ENCODE results near the gene STAB2.

STAB2 gene

GRCh38 chr12:103697971-103698751, 111.1 kb downstream of the STAB2 start:
- no peak for FAIRE-seq

GRCh38 chr12:103698752-103699560, 111.9 kb downstream of the STAB2 start:
- no peak for FAIRE-seq

GRCh38 chr12:103705098-103705497, 118.0 kb downstream of the STAB2 start:
- FAIRE-seq: no peak

- FAIRE-seq: no peak
Observed at GRCh38 chr12:103705927-103706326, 118.9 kb downstream of the STAB2 start.

GRCh38 chr12:103707446-103707845, 120.4 kb downstream of the STAB2 start:
- no peak for FAIRE-seq

- FAIRE-seq: no peak
Observed at GRCh38 chr12:103710544-103710943, 123.5 kb downstream of the STAB2 start.

- no peak for FAIRE-seq
Observed at GRCh38 chr12:103712216-103712615, 125.1 kb downstream of the STAB2 start.

- FAIRE-seq: no peak
Observed at GRCh38 chr12:103715494-103715893, 128.4 kb downstream of the STAB2 start.

- FAIRE-seq: no peak
Observed at GRCh38 chr12:103716517-103717196, 129.6 kb downstream of the STAB2 start.

- FAIRE-seq: no peak
Observed at GRCh38 chr12:103725398-103725797, 138.3 kb downstream of the STAB2 start.

- FAIRE-seq: no peak
Observed at GRCh38 chr12:103727638-103728037, 140.6 kb downstream of the STAB2 start.

- no peak for FAIRE-seq
Observed at GRCh38 chr12:103728323-103728722, 141.2 kb downstream of the STAB2 start.

GRCh38 chr12:103729499-103729898, 142.4 kb downstream of the STAB2 start:
- no peak for FAIRE-seq

GRCh38 chr12:103731539-103731938, 144.5 kb downstream of the STAB2 start:
- FAIRE-seq: no peak

- no peak for FAIRE-seq
Observed at GRCh38 chr12:103734863-103735262, 147.8 kb downstream of the STAB2 start.

GRCh38 chr12:103735291-103735690, 148.2 kb downstream of the STAB2 start:
- no peak for FAIRE-seq

GRCh38 chr12:103736572-103736971, 149.5 kb downstream of the STAB2 start:
- no peak for FAIRE-seq

- no peak for FAIRE-seq
Observed at GRCh38 chr12:103737881-103738280, 150.8 kb downstream of the STAB2 start.

- peak; percentile 74 for FAIRE-seq
Observed at GRCh38 chr12:103742349-103742932, 155.4 kb downstream of the STAB2 start.

GRCh38 chr12:103743788-103744187, 156.7 kb downstream of the STAB2 start:
- FAIRE-seq: no peak

GRCh38 chr12:103745962-103746361, 158.9 kb downstream of the STAB2 start:
- no peak for FAIRE-seq

- FAIRE-seq: no peak
Observed at GRCh38 chr12:103748002-103748401, 160.9 kb downstream of the STAB2 start.

GRCh38 chr12:103748875-103749274, 161.8 kb downstream of the STAB2 start:
- no peak for FAIRE-seq
